Measurements from ENCODE around the gene PDGFB. TPM values are rescaled to one million over a fixed set of nuclear protein-coding genes. Genes with fewer than 3 reads are reported as not detected.

PDGFB gene
- total and polyA plus RNA-seq, 9 of the 15 experiments (the other 6 are each of a cell fraction or from before 2014, with no cell fraction given) = 0.07 to 4.0 (median 0.48) TPM; not detected in 1

- TF ChIP-seq, protein P1, sequence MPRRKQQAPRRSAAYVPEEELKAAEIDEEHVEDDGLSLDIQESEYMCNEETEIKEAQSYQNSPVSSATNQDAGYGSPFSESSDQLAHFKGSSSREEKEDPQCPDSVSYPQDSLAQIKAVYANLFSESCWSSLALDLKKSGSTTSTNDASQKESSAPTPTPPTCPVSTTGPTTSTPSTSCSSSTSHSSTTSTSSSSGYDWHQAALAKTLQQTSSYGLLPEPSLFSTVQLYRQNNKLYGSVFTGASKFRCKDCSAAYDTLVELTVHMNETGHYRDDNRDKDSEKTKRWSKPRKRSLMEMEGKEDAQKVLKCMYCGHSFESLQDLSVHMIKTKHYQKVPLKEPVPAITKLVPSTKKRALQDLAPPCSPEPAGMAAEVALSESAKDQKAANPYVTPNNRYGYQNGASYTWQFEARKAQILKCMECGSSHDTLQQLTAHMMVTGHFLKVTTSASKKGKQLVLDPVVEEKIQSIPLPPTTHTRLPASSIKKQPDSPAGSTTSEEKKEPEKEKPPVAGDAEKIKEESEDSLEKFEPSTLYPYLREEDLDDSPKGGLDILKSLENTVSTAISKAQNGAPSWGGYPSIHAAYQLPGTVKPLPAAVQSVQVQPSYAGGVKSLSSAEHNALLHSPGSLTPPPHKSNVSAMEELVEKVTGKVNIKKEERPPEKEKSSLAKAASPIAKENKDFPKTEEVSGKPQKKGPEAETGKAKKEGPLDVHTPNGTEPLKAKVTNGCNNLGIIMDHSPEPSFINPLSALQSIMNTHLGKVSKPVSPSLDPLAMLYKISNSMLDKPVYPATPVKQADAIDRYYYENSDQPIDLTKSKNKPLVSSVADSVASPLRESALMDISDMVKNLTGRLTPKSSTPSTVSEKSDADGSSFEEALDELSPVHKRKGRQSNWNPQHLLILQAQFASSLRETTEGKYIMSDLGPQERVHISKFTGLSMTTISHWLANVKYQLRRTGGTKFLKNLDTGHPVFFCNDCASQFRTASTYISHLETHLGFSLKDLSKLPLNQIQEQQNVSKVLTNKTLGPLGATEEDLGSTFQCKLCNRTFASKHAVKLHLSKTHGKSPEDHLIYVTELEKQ (CRISPR knock-in tag; IDR thresholded peaks at IDR 0.05) = no peak
- TF ChIP-seq LCOR (CRISPR knock-in tag; IDR thresholded peaks at IDR 0.05) = no peak
- TF ChIP-seq LARP7 (IDR thresholded peaks at IDR 0.05) = no peak
- TF ChIP-seq, protein P2, sequence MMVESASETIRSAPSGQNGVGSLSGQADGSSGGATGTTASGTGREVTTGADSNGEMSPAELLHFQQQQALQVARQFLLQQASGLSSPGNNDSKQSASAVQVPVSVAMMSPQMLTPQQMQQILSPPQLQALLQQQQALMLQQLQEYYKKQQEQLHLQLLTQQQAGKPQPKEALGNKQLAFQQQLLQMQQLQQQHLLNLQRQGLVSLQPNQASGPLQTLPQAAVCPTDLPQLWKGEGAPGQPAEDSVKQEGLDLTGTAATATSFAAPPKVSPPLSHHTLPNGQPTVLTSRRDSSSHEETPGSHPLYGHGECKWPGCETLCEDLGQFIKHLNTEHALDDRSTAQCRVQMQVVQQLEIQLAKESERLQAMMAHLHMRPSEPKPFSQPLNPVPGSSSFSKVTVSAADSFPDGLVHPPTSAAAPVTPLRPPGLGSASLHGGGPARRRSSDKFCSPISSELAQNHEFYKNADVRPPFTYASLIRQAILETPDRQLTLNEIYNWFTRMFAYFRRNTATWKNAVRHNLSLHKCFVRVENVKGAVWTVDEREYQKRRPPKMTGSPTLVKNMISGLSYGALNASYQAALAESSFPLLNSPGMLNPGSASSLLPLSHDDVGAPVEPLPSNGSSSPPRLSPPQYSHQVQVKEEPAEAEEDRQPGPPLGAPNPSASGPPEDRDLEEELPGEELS (CRISPR knock-in tag; IDR thresholded peaks at IDR 0.05; ENCODE audit: borderline replicate concordance) = no peak
- TF ChIP-seq MECOM (CRISPR knock-in tag; IDR thresholded peaks at IDR 0.05) = no peak
- peak; percentile 49 to 87 (median 58) for TF ChIP-seq YY1 (IDR thresholded peaks at IDR 0.05; ENCODE audit: borderline replicate concordance in 1 of 3, control insufficient read depth in 1 of 3, extremely low read depth in 1 of 3, insufficient read depth in 3 of 3, insufficient read length in 1 of 3, insufficient replicate concordance in 2 of 3, low read depth in 1 of 3, low read length in 2 of 3)
- no peak for TF ChIP-seq MBD2 (IDR thresholded peaks at IDR 0.05; ENCODE audit: borderline replicate concordance, low read depth)
These were observed 40.2 kb upstream of the PDGFB start (continued) for GRCh38 chr22:39284983-39285382.

Data from K562 (cell line).